AG20443 (cell line): ENCODE results near the gene CDH20.

Source experiments
- DNase-seq: peaks from one replicate; pipeline ENCODE4 v3.0.0; 2012; ENCODE audit warnings: low spot score, mixed read lengths

The CDH20 gene

DNA sequence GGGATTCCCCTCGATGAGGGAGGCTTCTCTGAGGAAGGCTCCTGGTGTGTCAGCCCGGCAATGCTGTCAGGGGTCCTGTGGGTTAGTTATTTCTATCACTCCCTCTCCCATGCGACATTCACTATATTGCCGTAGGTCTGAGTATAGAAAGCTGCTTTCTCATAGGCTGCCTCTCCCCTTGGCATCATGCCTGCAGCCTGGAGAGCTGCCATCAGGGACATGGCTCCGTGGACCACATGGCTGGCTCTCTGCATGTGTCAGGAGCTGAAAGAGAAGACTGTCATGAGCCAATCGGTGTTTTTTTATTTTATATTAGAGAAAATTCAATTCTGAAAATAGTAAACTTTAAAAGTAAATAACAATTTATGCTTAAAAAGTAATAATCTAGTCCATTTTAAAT, 198.0 kb downstream of the CDH20 start:
- no peak for DNase-seq

DNA sequence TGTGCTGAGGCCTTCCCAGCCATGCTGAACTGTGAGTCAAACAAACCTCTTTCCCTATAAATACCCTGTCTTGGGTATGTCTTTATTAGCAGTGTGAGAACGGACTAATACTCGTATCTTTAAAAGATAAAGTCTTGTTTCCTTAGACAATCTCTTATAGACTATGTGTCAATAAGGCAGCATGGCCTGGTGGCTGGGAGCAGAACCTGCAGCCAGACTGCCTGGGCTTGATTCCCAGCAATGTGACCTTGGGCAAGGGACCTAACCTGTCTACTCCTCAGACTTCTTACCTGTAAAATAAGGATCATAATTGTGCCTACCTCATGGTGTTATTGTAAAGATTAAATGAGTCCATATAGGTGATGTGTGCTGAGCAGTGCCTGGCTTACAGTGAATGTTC, 198.7 kb downstream of the CDH20 start:
- DNase-seq = no peak

DNA sequence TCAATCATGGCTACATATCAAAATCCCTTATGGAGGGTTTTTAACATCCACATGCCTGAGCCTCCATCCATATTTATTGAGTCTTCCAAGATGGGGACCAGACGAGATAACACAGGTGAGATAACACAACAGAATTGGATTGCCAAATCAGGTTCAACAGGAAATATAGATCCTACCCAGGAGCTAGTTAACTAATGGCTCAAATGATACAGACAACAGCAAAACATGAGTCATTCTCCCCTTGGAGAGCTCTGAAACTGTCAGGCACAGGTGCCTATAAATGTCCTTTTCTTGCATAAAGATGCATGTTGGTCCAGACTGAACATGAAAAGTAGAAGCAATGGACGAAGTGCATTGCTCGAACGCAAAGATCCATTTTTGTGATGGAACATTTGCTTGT, 202.2 kb downstream of the CDH20 start:
- no peak for DNase-seq

GRCh38 chr18:61541673-61542072, 208.4 kb downstream of the CDH20 start:
- no peak for DNase-seq

DNA sequence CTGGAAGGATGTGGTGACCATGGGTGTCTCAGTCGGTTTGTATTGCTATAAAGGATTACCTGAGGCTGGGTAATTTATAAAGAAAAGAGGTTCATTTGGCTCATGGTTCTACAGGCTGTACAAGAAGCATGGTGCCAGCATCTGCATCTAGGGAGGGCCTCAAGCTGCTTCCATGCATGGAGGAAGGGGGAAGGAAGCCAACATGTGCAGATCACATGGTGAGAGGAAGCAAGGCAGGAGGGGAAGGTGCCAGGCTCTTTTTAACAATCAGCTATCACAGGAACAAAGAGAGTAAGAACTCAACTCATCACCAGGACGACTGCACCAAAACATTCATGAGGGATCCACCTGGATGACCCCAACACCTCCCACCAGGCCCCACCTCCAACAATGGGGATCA, 209.4 kb downstream of the CDH20 start:
- DNase-seq = no peak

- DNase-seq = no peak
Measured at GRCh38 chr18:61543518-61543917, 210.3 kb downstream of the CDH20 start.

- no peak for DNase-seq
Measured at GRCh38 chr18:61544178-61544577, 210.9 kb downstream of the CDH20 start.

DNA sequence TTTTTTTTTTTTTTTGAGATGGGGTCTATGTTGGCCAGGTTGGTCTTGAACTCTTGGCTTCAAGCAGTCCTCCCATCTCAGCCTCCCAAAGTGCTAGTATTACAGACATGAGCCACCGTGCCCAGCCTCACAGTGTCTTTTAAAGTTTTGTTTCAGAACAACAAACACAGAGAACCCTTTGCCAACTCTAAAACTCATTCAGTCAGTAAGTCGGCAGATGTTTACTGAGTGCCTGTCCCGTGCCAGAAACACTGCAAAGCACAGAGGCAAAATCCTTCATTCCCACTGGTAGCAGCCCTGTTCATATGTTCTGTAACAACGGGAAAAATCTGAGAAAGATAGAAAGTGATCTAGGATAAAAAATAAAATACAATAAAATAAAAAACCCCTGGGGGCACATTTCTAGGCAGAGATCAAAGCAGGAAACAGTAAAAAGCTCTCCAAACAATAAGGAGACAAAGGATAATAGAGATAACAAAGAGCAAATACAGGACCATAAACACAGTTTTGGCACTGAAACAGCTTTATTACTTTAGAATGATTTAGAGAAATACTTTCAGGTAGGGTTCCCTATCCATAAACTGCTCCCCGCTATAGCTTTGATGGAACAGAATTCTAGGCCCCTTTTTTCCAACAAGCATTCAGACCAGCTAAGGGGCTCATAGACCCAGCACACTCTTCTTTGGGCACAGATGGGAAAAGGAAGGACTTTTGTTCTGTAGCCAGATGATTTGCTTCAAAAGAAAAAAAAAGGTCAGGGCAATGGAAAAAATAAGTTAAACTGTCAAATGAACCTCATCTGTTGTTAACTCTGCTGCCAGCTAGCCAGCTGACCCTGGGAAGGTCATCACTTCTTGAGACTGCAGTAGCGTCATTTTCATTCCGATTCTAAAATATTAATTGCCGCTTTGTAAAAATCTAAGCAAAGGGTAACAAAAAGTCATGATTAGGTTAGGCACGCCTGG, 212.3 kb downstream of the CDH20 start:
- no peak for DNase-seq

DNA sequence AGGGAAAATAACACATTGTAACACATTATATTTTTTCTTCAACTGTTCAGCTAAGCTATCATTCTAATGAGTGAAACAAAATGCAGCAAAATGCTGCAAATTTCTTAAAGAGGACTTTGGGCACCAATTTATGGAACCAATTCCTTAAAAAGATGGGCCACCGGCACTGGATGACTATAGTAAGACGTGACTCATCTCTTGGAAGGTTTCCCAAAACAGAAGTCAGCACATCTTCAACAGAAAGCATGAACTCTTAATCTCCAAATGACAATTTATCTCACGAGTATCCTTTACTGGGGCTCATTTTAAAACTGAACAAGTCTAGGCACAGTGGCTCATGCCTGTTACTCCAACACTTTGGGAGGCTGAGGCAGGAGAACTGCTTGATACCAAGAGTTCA, 213.4 kb downstream of the CDH20 start:
- DNase-seq = peak; percentile 58

- DNase-seq = no peak
Measured at GRCh38 chr18:61549416-61549815, 216.2 kb downstream of the CDH20 start.

GRCh38 chr18:61549889-61550288, 216.7 kb downstream of the CDH20 start:
- DNase-seq = no peak

GRCh38 chr18:61551586-61551985, 218.4 kb downstream of the CDH20 start:
- peak; percentile 83 for DNase-seq

DNA sequence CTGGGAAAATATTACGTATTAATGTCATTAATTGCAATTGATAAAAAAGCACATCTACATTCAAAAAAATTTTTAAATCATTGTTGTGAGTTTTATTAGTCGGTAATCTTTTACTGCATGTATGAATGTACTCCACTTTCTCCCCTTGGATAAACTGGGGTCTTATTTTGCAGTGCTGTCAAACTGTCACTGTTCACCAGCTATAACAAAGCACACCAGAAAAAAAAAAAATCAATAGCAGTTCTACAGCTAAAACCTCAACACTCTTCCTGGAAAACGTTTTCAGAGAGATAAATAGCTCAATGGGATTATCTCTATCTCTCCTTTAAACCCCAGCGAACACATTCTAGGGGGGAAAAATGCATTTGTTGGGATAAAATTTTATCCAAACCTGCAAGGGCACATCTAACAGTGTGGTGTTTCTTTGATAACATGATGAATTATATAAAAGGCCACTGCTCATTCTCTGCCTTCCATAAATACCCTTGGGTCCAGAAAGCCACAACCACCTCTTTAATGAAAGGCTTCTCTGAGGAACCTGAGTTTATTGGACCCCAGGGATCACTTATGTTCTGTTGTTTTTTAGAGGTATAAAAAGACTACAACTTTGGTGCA, 219.9 kb downstream of the CDH20 start:
- no peak for DNase-seq

- DNase-seq = no peak
Measured at GRCh38 chr18:61554117-61554776, 221.0 kb downstream of the CDH20 start.

- DNase-seq = no peak
Measured at GRCh38 chr18:61554946-61555361, 221.7 kb downstream of the CDH20 start.

DNA sequence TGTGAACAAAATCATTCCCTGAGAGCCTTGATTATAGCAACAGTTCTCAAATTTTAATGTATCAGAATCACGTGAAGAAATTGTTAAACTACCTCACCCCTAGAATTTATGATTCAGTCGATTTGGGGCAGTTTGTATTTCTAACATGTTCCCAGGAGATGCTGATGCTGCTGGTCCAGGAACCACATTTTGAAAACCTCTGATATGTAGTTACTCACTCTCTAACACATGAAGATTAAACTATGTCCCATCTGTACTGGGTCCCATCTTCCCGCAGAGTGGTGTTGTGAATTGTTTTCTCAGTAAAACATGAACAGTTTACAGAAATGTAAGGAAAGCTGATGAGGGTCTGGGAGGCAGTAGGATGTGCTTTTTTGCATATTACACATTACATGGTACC, 223.1 kb downstream of the CDH20 start:
- no peak for DNase-seq

GRCh38 chr18:61556862-61557261, 223.6 kb downstream of the CDH20 start:
- no peak for DNase-seq

- peak; percentile 68 for DNase-seq
Measured at GRCh38 chr18:61569176-61569892, 236.1 kb downstream of the CDH20 start.

DNA sequence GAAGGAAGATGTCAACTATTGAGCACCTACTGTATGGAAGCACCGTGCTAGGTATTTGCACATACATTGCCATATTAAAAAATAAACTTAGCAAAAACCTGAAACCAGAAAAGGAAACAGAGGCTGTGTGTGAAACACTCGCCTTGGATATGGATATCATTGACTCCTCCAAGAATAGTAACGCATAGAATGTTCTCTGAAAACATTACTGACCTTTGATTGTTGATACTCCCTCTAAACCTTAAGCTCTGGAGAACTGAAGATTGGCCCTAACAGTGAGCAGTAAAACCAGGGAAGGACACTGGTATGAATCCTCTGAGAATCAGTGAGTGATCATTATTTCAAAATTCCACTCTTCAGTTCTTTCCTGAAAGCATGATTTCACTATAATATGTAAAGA, 236.8 kb downstream of the CDH20 start:
- DNase-seq = no peak

- DNase-seq = no peak
Measured at GRCh38 chr18:61572084-61572655, 238.9 kb downstream of the CDH20 start.

DNA sequence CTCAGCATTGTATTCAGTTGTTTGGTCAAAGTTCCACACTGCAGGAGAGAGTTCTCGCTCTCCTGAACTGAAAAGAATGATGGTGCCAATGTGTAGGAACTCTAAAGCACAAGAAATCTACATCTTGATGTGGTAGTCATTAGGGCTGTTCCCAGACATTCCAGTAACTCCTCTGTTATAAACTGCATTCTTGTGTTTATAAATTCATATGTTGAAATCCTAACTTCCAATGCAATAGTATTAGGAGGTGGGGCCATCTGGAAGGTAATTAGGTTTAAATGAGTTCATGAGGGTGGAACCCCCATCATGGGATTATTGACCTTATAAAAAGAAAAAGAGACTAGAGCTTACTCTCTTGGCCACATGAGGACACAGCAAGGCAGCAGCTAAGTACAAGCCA, 239.6 kb downstream of the CDH20 start:
- no peak for DNase-seq

GRCh38 chr18:61574665-61575064, 241.4 kb downstream of the CDH20 start:
- DNase-seq = no peak
